NK-92 (cell line): ENCODE measurements around the gene RNU7-1.
A peak's percentile ranks its signal among the peaks of the same experiment; 100 is the strongest.
"Not testable (repeated sequence)": the region's sequence is repeated elsewhere in the genome, so short reads cannot be mapped to it uniquely, and the experiment has no call there.

Experiments
- DNase-seq: peaks from one replicate; lab custom pipeline; 2025; ENCODE audit not compliant: unreplicated experiment; lab: John Stamatoyannopoulos, UW

Gene RNU7-1

GRCh38 chr12:6943722-6944380, at the start of gene RNU7-1, which contains the start of gene C12orf57:
TSS of gene RNU7-1 (plus strand) at chr12:6943816.
TSS of gene C12orf57 (plus strand) at chr12:6944022. CDS start at chr12:6944122, 100 bp downstream.
- DNase-seq = no peak

- no peak for DNase-seq
These were observed 49.3 kb upstream of the RNU7-1 start for GRCh38 chr12:6894321-6894720.

- no peak for DNase-seq
These were observed 46.7 kb upstream of the RNU7-1 start for GRCh38 chr12:6896846-6897435.

- no peak for DNase-seq
These were observed 44.2 kb upstream of the RNU7-1 start for GRCh38 chr12:6899427-6899826.

- DNase-seq = no peak
These were observed 43.6 kb upstream of the RNU7-1 start for GRCh38 chr12:6899837-6900519.

GRCh38 chr12:6902448-6902847, 41.2 kb upstream of the RNU7-1 start:
- DNase-seq = no peak

GRCh38 chr12:6903722-6904121, 39.9 kb upstream of the RNU7-1 start:
- no peak for DNase-seq

GRCh38 chr12:6904280-6905276, 39.0 kb upstream of the RNU7-1 start, which contains the start of gene LRRC23:
TSS of gene LRRC23 (plus strand) at chr12:6904822. CDS start at chr12:6905634, 812 bp downstream.
- DNase-seq = peak; percentile 72

- DNase-seq = no peak
These were observed 38.1 kb upstream of the RNU7-1 start for GRCh38 chr12:6905414-6906040.

- not testable (repeated sequence) for DNase-seq
These were observed 35.5 kb upstream of the RNU7-1 start for GRCh38 chr12:6908141-6908540.

- DNase-seq = no peak
These were observed 34.0 kb upstream of the RNU7-1 start for GRCh38 chr12:6909421-6910145.

- DNase-seq = no peak
These were observed 31.3 kb upstream of the RNU7-1 start for GRCh38 chr12:6912164-6912935.

GRCh38 chr12:6914246-6914946, 29.2 kb upstream of the RNU7-1 start, which contains the start of gene ENO2:
TSS of gene ENO2 (plus strand) at chr12:6914580. CDS start at chr12:6915833, 1,253 bp downstream.
- DNase-seq = no peak

GRCh38 chr12:6914947-6915788, 28.4 kb upstream of the RNU7-1 start:
- no peak for DNase-seq

- no peak for DNase-seq
These were observed 27.8 kb upstream of the RNU7-1 start for GRCh38 chr12:6915789-6916285.

- DNase-seq = no peak
These were observed 27.0 kb upstream of the RNU7-1 start for GRCh38 chr12:6916426-6917200.
